Neuronal stem cell (in vitro differentiated cells): ENCODE measurements around the gene EIF3L.

Experiments
- DNase-seq: peaks from one replicate; pipeline ENCODE4 v3.0.0-alpha.2; 2013; ENCODE audit warnings: low spot score
- H2AFZ ChIP-seq: one replicate; pipeline ENCODE4 v1.6.1; 2013; ENCODE audit warnings: mild to moderate bottlenecking, low read length, inconsistent platforms
- H2AK5ac ChIP-seq: 2 replicates; pipeline ENCODE4 v1.6.1; 2013; ENCODE audit warnings: low read depth, mild to moderate bottlenecking, inconsistent platforms, low read length, moderate library complexity, mixed read lengths
- H2BK120ac ChIP-seq: 2 replicates; pipeline ENCODE4 v1.6.1; 2013; ENCODE audit warnings: low read depth, mild to moderate bottlenecking, inconsistent platforms, low read length, moderate library complexity, mixed read lengths
- H2BK12ac ChIP-seq: one replicate; pipeline ENCODE4 v1.6.1; 2013; ENCODE audit warnings: low read length, inconsistent platforms
- H2BK15ac ChIP-seq: 2 replicates; pipeline ENCODE4 v1.6.1; 2013; ENCODE audit warnings: mild to moderate bottlenecking, low read length, inconsistent platforms, mixed read lengths
- H2BK5ac ChIP-seq: one replicate; pipeline ENCODE4 v1.6.1; 2013; ENCODE audit warnings: inconsistent platforms, mild to moderate bottlenecking, low read length, moderate library complexity
- H3K14ac ChIP-seq: one replicate; pipeline ENCODE4 v1.6.1; 2013; ENCODE audit warnings: low read length, inconsistent platforms
- H3K18ac ChIP-seq: 2 replicates; pipeline ENCODE4 v1.6.1; 2013; ENCODE audit warnings: low read length, inconsistent platforms
- H3K23ac ChIP-seq: 2 replicates; pipeline ENCODE4 v1.6.1; 2013; ENCODE audit warnings: low read depth, mild to moderate bottlenecking, mixed read lengths, low read length, inconsistent platforms; ENCODE audit not compliant: poor library complexity
- H3K27ac ChIP-seq: replicated peaks from 3 replicates; pipeline ENCODE4 v1.5.1; 2013; ENCODE audit warnings: low read length, inconsistent platforms
- H3K27me3 ChIP-seq, 3 experiments: 2 replicates each; pipeline ENCODE4 v1.6.1; 2013; ENCODE audit warnings: low read length in 3 of 3, mild to moderate bottlenecking in 2 of 3, inconsistent platforms in 1 of 3, low read depth in 1 of 3, mixed read lengths in 1 of 3, moderate library complexity in 1 of 3; ENCODE audit not compliant: control insufficient read depth in 3 of 3, insufficient read depth in 3 of 3
- H3K36me3 ChIP-seq, 2 donors: replicated peaks in 1 of 2; 2 replicates each; pipeline ENCODE4 v1.6.1; 2013; ENCODE audit warnings: low read length in 2 of 2; ENCODE audit not compliant: control insufficient read depth in 2 of 2, insufficient read depth in 2 of 2
- H3K4ac ChIP-seq: 2 replicates; pipeline ENCODE4 v1.6.1; 2013; ENCODE audit warnings: inconsistent platforms, mild to moderate bottlenecking, low read length, moderate library complexity
- H3K4me1 ChIP-seq, 2 donors: 1 replicate in 1 of 2; 2 replicates in 1 of 2; pipeline ENCODE4 v1.6.1; 2013; ENCODE audit warnings: low read length in 2 of 2, low read depth in 1 of 2; ENCODE audit not compliant: control insufficient read depth in 2 of 2, insufficient read depth in 1 of 2
- H3K4me2 ChIP-seq: one replicate; pipeline ENCODE4 v1.6.1; 2013; ENCODE audit warnings: mild to moderate bottlenecking, low read length, inconsistent platforms; ENCODE audit not compliant: insufficient read depth, poor library complexity, severe bottlenecking
- H3K4me3 ChIP-seq, 2 donors: 2 replicates each; pipeline ENCODE4 v1.5.1; 2013; ENCODE audit warnings: low read length in 2 of 2, mild to moderate bottlenecking in 2 of 2, inconsistent platforms in 1 of 2, moderate library complexity in 1 of 2
- H3K79me1 ChIP-seq: one replicate; pipeline ENCODE4 v1.6.1; 2013; ENCODE audit warnings: low read depth, mild to moderate bottlenecking, inconsistent platforms, low read length, moderate library complexity
- H3K9ac ChIP-seq: one replicate; pipeline ENCODE4 v1.6.1; 2013; ENCODE audit warnings: mild to moderate bottlenecking, low read depth, low read length, inconsistent platforms; ENCODE audit not compliant: poor library complexity
- H3K9me3 ChIP-seq, 2 donors: replicated peaks in 1 of 2; 2 replicates each; pipeline versions ENCODE3 to v1.6.1; 2013; ENCODE audit warnings: low read length in 2 of 2, mild to moderate bottlenecking in 2 of 2, inconsistent platforms in 1 of 2, low read depth in 1 of 2, mixed read lengths in 1 of 2, moderate library complexity in 1 of 2; ENCODE audit not compliant: control insufficient read depth in 2 of 2, insufficient read depth in 1 of 2
- H4K8ac ChIP-seq: one replicate; pipeline ENCODE4 v1.6.1; 2013; ENCODE audit warnings: low read depth, mild to moderate bottlenecking, inconsistent platforms, low read length, moderate library complexity
- H4K91ac ChIP-seq: one replicate; pipeline ENCODE4 v1.6.1; 2013; ENCODE audit warnings: low read length, low read depth, mild to moderate bottlenecking, inconsistent platforms; ENCODE audit not compliant: poor library complexity
- WGBS, 2 donors: extraction: QIAGEN DNeasy Blood & Tissue Kit; methylation state at CpG; one replicate each; pipeline ENCODE4 v1.1.7; 2013; ENCODE audit warnings: missing lambda C conversion rate in 2 of 2, mixed read lengths in 1 of 2; ENCODE audit not compliant: insufficient read length in 2 of 2, insufficient replicate concordance in 1 of 2; ENCODE audit errors: extremely low coverage in 2 of 2; 5-methylcytosine and 5-hydroxymethylcytosine counted together

Gene EIF3L

DNA sequence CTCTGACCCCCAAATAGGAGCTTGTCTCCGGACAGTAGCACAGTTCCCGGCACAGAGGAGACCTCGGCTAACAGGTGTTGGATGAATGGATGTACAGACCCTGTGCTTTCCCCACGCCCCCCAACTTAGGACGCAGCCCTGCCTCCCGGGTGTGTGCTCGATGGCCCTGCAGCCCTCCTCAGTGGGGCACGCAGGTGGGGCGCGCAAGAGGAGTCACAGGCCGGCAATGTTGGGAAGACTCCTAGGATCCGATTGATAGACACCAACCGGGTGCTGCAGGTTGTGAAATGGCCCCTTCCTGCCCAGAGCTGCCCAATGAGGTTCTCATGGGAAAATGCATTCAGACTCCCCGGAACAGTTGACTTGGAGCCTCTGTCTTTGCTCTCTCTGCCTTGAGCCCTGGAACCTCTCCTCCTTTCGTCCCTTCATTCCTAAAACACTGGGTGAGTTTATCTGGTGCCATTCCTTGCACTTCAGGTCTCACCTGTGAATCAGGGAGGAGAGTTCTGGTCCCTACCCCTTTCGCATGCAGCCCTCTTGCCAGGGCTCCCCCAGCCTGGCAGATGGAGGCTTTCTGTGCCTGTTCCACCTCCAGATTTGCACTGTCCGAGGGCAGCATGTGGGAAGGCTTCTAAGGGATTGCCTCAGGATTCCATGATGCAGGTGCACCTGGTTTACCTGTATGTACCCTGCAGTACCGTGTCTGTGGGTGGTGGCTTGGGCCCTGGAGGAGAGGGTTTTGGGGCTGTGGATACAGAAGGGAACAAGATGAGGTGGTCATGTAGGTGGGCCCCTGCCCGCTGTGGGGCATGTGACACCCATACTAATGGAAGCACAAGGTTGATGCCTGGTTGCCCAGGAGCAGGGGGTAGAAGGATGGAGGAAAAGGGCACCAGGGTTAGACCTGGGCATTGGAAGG is 58.1 kb downstream of the EIF3L start:
- Histone ChIP-seq H3K27me3 (no peaks in the 10 kb centered on the region), H3K9ac (peak overlapping the region; percentile 71), H2BK5ac (peak overlapping the region; percentile 14), H3K4me1 (peaks cover 21 to 23% of the 10 kb centered on the region in 2 donors), H2AFZ (peak overlapping the region; percentile 95), H2AK5ac (peak overlapping the region; percentile 95), H4K8ac (no peak overlapping the region), H4K91ac (no peak overlapping the region), H3K4me3 (peak overlapping the region; percentile 76 to 90), H3K23ac (peak overlapping the region; percentile 11), H3K4ac (no peak overlapping the region), H3K27ac (no peak overlapping the region), H3K9me3 (no peaks in the 10 kb centered on the region), H2BK12ac (no peak overlapping the region), H3K4me2 (peak overlapping the region; percentile 84), H3K18ac (peak overlapping the region; percentile 98), H3K36me3 (peaks cover 0 to 11% of the 10 kb centered on the region in 2 donors), H3K14ac (peak overlapping the region; percentile 14), H3K79me1 (no peaks in the 10 kb centered on the region), H2BK120ac (no peak overlapping the region), H2BK15ac (no peak overlapping the region)
- no CpG with 5 or more reads among the region's 19 CpGs for WGBS, 2 donors
- DNase-seq = no peak

DNA sequence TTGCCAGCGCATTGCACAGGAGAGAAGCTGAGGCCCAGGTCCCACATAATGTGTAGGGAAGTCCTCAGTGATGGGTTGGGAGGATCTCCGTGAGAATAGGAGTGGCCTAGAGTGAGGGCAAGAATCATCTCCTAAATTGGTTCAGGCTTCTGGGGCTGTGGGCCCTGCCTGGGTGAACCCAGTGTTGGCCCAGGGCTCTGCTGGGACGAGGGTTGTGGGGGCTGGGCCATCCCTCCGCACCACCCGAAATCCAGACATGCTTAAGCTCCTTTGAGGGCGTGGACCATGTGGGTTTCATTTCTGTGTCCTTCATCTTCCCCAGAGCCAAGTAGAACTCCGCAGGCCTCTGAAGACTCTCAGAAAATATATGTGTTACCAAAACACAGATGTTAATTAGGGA is 60.5 kb downstream of the EIF3L start:
- Histone ChIP-seq H3K4me3 (no peak overlapping the region), H3K4me1 (peaks cover 21 to 23% of the 10 kb centered on the region in 2 donors), H2BK5ac (no peak overlapping the region), H3K36me3 (peaks cover 6 to 25% of the 10 kb centered on the region in 2 donors), H2AFZ (no peak overlapping the region), H2BK15ac (no peak overlapping the region), H3K14ac (no peak overlapping the region), H3K4me2 (no peak overlapping the region), H3K18ac (no peak overlapping the region), H4K91ac (no peak overlapping the region), H3K9me3 (no peaks in the 10 kb centered on the region), H2BK12ac (no peak overlapping the region), H3K79me1 (no peaks in the 10 kb centered on the region), H4K8ac (no peak overlapping the region), H3K23ac (no peak overlapping the region), H2AK5ac (no peak overlapping the region), H3K27ac (no peak overlapping the region), H3K4ac (no peak overlapping the region), H2BK120ac (no peak overlapping the region), H3K9ac (peak overlapping the region; percentile 50), H3K27me3 (no peaks in the 10 kb centered on the region)
- no CpG with 5 or more reads among the region's 7 CpGs for WGBS, 2 donors
- no peak for DNase-seq

DNA sequence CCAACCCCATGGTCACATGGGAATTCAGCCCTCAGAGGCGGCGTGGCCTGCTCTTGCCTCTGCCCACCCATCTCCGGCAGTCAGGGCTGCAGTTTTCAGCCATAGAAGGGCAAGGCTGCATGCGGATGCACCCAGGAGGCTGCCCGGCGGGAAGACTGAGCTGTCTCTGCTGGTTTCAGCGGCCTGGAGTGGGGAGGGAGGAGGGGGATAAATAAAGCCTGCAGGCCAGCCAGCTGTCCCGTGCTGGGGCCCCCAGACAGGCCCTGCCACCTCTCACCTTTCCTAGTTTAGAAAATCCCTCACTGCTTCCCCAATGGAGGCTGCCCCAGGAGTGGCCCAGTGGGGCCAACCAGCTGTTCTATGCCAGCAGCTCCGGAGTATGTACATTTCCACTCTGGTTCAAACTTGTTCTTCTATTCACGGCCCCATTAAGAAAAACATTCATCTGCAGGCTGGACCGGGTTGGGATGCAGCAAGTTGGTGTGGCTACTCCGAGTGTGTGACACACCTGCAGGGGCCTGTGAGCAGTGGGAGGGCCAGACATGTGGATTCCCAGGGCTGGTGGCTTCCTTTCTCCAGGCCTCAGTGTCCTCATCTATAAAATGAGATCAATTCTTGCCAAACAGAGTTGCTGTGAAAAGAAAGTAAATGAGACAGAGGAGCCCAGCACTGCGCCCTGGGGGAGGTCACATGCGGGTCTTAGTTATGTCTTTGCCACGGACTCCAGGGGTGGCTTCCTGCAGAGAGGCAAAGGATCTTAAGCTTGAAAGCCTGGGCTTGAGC is 61.9 kb downstream of the EIF3L start:
- Histone ChIP-seq H3K79me1 (no peaks in the 10 kb centered on the region), H3K27ac (peak overlapping the region; percentile 46), H3K14ac (no peak overlapping the region), H4K8ac (no peak overlapping the region), H2AFZ (peak overlapping the region; percentile 54), H2AK5ac (peak overlapping the region; percentile 91), H3K27me3 (no peaks in the 10 kb centered on the region), H3K18ac (peak overlapping the region; percentile 67), H3K9me3 (no peaks in the 10 kb centered on the region), H3K9ac (peak overlapping the region; percentile 32), H2BK5ac (no peak overlapping the region), H3K4ac (no peak overlapping the region), H3K4me3 (no peak overlapping the region), H2BK15ac (no peak overlapping the region), H3K4me1 (peaks cover 17 to 21% of the 10 kb centered on the region in 2 donors), H3K23ac (peak overlapping the region; percentile 39), H2BK12ac (no peak overlapping the region), H3K36me3 (peaks cover 6 to 36% of the 10 kb centered on the region in 2 donors), H2BK120ac (peak overlapping the region; percentile 12), H3K4me2 (no peak overlapping the region), H4K91ac (no peak overlapping the region)
- no CpG with 5 or more reads among the region's 15 CpGs for WGBS, 2 donors
- no peak for DNase-seq

DNA sequence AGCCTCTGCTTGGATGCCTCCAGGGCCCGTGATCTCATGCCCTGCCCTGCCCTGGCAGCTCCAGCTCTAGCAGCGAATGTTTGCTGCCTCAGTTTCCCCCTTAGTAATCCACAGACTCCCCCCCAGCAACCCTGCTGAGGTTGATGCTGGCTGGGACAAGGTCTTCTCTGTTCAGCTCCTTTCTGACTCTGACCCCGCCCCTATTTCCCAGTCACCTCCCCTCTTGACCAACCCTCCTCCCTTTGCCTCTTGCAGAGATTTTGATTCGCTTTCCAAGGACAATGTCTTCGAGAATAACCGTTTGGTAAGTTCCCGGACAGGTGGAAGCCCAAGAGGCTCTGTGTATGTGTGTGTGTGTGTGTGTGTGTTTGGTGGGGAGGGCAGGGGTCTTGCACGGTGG is 62.5 kb downstream of the EIF3L start:
- H3K14ac ChIP-seq = no peak overlapping the region
- H3K9ac ChIP-seq = no peak overlapping the region
- no peak overlapping the region for H4K91ac ChIP-seq
- H2BK15ac ChIP-seq = no peak overlapping the region
- H2AFZ ChIP-seq = no peak overlapping the region
- no peak overlapping the region for H3K4me3 ChIP-seq
- H3K4me2 ChIP-seq = no peak overlapping the region
- H2AK5ac ChIP-seq = no peak overlapping the region
- no peaks in the 10 kb centered on the region for H3K27me3 ChIP-seq
- WGBS, 2 donors = no CpG with 5 or more reads among the region's 8 CpGs
- no peak overlapping the region for H3K18ac ChIP-seq
- no peaks in the 10 kb centered on the region for H3K9me3 ChIP-seq
- H3K79me1 ChIP-seq = no peaks in the 10 kb centered on the region
- peaks cover 9 to 43% of the 10 kb centered on the region in 2 donors for H3K36me3 ChIP-seq
- H3K4me1 ChIP-seq = peaks cover 17 to 21% of the 10 kb centered on the region in 2 donors
- no peak overlapping the region for H2BK120ac ChIP-seq
- no peak overlapping the region for H2BK5ac ChIP-seq
- no peak overlapping the region for H3K27ac ChIP-seq
- no peak overlapping the region for H3K4ac ChIP-seq
- H2BK12ac ChIP-seq = no peak overlapping the region
- no peak overlapping the region for H4K8ac ChIP-seq
- DNase-seq = no peak
- no peak overlapping the region for H3K23ac ChIP-seq
